Vein endothelial cell (primary cell): ENCODE measurements around the gene PLOD3. TPM values are rescaled to one million over a fixed set of nuclear protein-coding genes. Genes with fewer than 3 reads are reported as not detected.

ENCODE experiments used
- small RNA-seq: library from RNA; depleted of rRNA; stranded (forward); fragments of <200 nt; gene quantifications from one replicate; pipeline ENCODE3, GENCODE V24; 2012
- total RNA-seq: library from RNA; depleted of rRNA; stranded (reverse); fragments of >200 nt; gene quantifications from 2 replicates; pipeline ENCODE4 v1.2.3, GENCODE V29; 2012

Gene PLOD3, protein sequence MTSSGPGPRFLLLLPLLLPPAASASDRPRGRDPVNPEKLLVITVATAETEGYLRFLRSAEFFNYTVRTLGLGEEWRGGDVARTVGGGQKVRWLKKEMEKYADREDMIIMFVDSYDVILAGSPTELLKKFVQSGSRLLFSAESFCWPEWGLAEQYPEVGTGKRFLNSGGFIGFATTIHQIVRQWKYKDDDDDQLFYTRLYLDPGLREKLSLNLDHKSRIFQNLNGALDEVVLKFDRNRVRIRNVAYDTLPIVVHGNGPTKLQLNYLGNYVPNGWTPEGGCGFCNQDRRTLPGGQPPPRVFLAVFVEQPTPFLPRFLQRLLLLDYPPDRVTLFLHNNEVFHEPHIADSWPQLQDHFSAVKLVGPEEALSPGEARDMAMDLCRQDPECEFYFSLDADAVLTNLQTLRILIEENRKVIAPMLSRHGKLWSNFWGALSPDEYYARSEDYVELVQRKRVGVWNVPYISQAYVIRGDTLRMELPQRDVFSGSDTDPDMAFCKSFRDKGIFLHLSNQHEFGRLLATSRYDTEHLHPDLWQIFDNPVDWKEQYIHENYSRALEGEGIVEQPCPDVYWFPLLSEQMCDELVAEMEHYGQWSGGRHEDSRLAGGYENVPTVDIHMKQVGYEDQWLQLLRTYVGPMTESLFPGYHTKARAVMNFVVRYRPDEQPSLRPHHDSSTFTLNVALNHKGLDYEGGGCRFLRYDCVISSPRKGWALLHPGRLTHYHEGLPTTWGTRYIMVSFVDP
- 80.8 and 85.3 TPM in 2 replicates for total RNA-seq

DNA sequence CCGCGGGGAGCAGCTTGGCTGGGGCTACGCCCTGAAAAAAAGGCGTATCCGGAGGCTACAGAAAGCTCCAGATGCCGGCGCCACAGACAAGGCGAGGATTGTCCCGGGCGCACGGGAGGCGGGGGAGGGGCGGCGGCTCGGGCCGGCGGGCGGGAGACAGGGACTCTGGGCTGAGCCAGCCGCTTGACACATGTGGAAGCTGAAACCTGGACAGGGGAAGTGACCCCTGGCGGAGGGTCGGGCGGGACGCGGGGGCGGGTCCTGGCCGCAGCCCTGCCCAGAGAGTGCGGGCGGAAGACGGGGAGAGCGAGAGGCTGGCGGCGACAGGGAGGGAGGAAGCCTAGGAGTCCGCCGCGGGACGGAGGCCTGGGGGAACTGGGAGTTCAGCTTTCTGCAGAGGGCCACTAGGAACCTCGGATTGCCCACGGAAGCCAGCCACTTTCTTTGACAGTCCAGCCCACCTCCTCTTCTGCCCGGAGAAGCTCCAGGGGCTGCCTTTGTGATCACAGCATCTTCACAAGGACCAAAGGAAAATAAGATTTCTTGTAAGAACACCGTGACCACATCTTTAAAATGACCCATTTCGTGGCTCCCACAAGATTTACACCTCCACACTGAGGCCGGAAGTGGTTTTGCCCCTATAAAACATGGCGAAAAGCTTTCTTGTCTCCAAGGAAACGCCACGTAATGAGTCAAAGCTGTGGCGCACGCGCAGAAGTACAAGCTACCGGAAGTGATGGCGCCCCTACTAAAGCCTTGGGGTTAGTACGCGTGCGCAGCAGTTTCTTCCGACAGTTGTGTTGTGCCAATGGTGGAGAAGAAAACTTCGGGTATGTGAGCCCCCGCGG lies at the start of gene PLOD3, which contains the start of gene ZNHIT1:
TSS of gene PLOD3 (minus strand) at position 194 of the 848 bp plus-strand sequence. CDS start 307 bp downstream, outside the sequence.
TSS of gene ZNHIT1 (plus strand) at position 778 of the 848 bp plus-strand sequence. CDS start at position 809, 31 bp downstream.

DNA sequence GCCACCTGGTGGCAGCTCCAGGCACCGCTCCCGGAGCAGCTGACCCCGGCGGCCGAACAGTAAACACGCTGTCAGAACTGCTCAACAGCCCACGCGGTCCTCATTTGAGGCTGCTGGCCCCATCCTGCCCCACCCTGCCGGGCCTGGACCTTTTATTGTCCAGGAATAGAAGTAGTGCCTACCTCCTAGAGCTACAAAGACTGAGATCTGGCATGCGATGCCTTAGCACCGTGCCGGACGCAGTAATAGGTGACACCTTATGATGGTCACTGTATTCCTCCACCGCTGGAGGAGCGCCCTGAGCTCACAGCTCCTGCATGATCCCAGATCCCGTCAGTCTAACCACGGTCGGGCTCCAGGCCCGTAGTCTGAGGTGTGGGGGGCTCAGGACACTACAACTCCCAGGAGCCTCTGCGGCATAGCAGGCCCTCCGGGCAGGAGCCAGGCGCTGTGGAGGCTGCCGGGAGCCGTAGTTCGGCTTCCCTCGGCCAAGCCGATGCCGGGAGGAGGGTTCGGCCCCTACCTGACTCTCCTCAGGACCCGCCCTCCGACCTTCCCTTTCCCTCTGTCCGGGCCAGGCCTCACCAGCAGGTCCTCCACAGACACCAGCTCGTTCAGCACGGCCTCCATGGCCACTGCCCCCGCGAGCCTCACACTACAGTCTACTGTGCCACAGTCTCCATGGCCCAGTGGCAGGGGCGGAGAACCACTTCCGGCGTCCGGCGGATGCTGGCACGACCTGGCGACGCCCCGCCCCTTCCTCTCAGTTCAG lies 27.2 kb upstream of the PLOD3 start, which contains the start of gene FIS1:
TSS of gene FIS1 (minus strand) at position 707 of the 772 bp plus-strand sequence. CDS start at position 630, 77 bp downstream.

DNA sequence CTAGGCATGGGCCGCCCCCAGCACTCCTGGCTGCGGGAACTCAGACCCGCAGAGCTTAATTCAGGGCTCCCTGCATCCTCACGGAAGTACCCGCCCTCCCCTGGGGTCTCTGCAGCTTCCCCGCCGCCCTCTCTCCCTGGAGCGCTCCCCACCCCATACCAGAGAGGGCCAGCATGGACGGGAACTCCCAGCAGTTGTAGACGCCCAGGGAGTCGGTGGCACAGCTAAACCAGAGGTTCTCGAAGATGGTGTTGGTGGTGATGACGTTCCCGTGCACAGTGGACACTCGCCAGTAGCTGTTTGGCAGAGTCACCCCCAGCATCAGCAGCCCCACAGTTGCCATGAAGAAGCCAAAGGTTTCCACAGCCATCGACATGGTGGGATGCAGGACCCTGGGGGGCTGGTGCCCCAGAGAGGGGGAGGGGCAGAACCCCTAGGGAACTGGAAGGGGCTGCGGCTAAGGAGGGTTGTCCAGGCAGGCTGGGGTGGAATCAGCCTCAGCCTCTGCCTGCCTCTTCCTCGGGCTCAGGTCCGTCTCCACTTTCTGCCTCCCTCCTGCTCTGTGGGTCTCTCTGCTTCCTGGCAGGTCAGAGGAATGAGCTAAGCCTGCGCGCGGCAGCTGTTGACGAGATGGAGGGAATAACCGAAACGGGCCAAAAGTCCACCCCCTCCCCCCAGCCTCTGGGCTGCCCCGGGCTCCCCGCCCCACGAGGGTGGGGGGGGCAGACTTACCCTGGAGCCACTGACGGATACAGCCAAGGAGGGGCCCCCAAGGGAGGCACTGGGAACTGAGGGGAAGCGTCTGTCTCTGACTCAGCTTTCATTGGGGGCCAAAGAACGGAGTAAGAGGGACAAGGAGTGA lies 20.1 kb upstream of the PLOD3 start, which contains the start of gene CLDN15:
TSS of gene CLDN15 (minus strand) at position 597 of the 862 bp plus-strand sequence. CDS start at position 376, 221 bp downstream.

DNA sequence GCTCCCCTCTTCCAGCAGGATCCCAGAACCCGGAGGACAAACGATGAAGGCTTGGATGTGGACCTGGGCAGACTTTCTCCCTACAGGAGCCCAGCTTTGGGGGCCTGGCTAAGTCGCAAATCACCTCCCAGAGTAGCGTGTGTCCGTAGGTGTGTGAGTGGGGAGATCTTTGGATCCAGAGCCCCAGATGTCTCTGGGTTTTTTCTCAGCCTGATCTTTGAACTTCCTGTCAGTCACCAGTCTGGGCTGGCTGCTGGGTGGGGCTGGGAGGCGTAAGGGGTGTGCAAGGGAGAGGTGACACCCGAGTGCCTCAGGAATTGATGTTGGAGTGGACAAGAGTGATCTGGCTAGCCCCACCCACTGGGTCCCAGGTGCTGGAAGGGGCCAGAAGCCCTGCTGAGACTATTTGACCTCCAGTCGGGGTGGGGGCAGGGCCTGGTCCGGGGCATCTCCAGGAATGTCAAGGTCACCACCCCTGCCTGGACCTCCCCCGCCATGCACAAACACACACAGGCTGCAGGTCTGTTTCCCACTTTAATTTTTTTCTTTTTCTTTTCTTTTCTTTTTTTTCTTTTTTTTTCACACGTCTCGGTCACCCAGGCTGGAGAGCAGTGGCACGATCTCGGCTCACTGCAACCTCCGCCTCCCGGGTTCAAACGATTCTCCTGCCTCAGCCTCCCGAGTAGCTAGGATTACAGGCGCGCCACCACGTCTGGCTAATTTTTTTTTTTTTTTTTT lies 16.4 kb downstream of the PLOD3 start, which contains the start of gene MOGAT3:
TSS of gene MOGAT3 (minus strand) at position 175 of the 738 bp plus-strand sequence. CDS start 182 bp downstream, outside the sequence.

DNA sequence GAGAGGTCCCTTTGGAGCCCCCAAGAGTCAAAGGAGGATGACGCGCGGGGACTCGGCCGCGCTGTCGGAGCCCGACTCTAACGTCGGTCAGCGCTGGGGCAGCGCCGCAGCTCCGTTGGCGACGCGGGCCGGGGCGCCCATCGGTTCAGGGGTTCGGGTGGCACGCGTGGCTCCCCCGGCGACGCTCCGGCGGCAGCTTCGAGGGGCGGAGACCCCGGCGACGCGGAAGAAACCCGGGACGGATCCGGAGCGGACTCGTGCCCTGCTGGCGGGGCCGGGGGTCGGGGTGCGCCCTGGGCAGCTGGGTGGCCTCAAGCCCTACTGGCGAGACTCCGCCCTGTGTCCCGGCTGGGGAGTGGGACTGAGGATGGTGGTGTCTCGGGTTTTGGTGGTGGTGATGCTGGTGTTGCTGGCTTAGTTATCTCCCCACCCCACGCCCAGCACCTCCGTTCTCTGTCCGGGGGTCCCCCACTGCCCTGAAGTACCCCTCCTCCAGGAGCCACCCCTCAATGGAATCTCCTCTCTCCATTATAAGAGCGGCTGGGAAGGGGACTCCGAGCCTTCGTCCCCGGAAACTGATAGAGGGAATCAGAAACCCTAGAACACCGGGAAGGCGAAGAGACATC lies 37.1 kb downstream of the PLOD3 start, which contains the start of gene NAT16:
TSS of gene NAT16 (minus strand) at position 164 of the 626 bp plus-strand sequence. CDS start 5,486 bp downstream, outside the sequence.

DNA sequence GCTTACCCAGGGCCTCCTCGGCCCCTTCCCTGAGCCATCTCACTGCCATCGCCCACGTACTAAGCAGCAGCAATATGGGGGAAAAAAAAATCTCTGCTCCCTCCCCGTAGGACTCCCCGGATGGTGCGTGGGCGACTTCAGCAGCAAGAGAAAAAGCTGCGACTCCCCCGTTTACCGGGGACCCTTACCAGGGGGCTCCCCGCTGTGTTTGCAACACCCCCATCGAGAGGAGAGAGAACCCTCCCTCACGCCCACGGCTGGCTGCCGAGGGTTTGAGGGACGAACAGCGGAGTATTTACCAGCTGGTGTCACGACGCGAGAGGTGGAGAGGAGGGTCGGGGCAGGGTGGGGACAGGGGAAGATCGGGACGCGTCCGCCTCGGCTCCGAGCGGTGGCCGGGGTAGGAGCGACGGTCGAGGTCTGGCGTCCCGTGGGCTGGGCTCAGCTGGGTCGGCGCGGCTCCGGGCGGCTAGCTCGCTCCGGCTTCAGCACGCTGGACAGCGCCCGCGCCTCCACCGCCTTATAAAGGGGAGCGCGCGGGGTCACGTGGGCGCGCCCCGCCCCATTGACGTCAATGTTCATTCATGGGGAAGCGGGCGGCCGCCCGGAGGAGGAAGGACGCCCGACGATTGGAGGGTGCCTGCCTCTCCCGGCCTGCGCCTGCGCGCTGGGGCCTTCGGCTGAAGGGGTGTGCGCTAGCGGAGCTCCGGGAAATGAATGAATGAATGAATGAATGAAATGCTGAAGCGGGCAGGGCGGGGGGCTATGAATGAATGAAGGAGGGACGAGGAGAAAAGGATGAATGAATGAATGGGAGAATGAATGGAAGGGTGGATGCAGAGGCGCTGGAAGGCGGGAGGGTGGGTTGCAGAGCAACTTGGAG lies 52.1 kb downstream of the PLOD3 start, which contains the start of gene VGF:
TSS of gene VGF (minus strand) at position 495 of the 883 bp plus-strand sequence. CDS start 726 bp downstream, outside the sequence.

Small RNAs within 50 kb of the gene (small RNA-seq; reads per million reads assigned to genes)
- gene MIR4653, result not detected

Other genes with a start within 250 kb of the PLOD3 start
- not detected in 2 replicates for gene MUC12, start 248.0 kb downstream of the PLOD3 start, total RNA-seq
- not detected in 2 replicates for gene MUC17, start 197.5 kb downstream of the PLOD3 start, total RNA-seq
- 11.1 and 12.4 TPM in 2 replicates for gene TRIM56, start 132.1 kb downstream of the PLOD3 start, total RNA-seq
- gene SERPINE1, start 90.5 kb downstream of the PLOD3 start, total RNA-seq, result 2,259 and 4,238 TPM in 2 replicates
- 149 and 181 TPM in 2 replicates for gene AP1S1, start 63.1 kb downstream of the PLOD3 start, total RNA-seq
- gene VGF, start 52.0 kb downstream of the PLOD3 start, total RNA-seq, result 0.10 TPM in 1 of 2 replicates, not detected in the other
- gene NAT16, start 37.3 kb downstream of the PLOD3 start, total RNA-seq, result not detected in 2 replicates
- not detected in 2 replicates for gene MOGAT3, start 16.5 kb downstream of the PLOD3 start, total RNA-seq
- 106 and 107 TPM in 2 replicates for gene ZNHIT1, start 584 bp upstream of the PLOD3 start, total RNA-seq
- 3.3 and 5.1 TPM in 2 replicates for gene CLDN15, start 20.2 kb upstream of the PLOD3 start, total RNA-seq
- gene FIS1, start 27.5 kb upstream of the PLOD3 start, total RNA-seq, result 153 and 200 TPM in 2 replicates
- gene IFT22, start 104.2 kb upstream of the PLOD3 start, total RNA-seq, result 22.0 and 25.2 TPM in 2 replicates
- not detected in 2 replicates for gene COL26A1, start 145.3 kb upstream of the PLOD3 start, total RNA-seq